NCI-H748 (cell line): Measurements from ENCODE around the gene SMPD1.
A peak's percentile ranks its signal among the peaks of the same experiment; 100 is the strongest.

Experiments used
- DNase-seq: peaks from one replicate; lab custom pipeline; 2025; ENCODE audit not compliant: unreplicated experiment; lab: John Stamatoyannopoulos, UW

The SMPD1 gene

GRCh38 chr11:6389905-6390717 is at the start of gene SMPD1:
Gene SMPD1 (plus strand): TSS chr11:6390474. CDS start chr11:6390599, 125 bp downstream.
- DNase-seq, result peak; percentile 96

- DNase-seq, result no peak
These were observed 44.9 kb upstream of the SMPD1 start for GRCh38 chr11:6345366-6345765.

GRCh38 chr11:6350043-6350442 is 40.2 kb upstream of the SMPD1 start:
- no peak for DNase-seq

GRCh38 chr11:6350486-6350885 is 39.8 kb upstream of the SMPD1 start:
- no peak for DNase-seq

DNA sequence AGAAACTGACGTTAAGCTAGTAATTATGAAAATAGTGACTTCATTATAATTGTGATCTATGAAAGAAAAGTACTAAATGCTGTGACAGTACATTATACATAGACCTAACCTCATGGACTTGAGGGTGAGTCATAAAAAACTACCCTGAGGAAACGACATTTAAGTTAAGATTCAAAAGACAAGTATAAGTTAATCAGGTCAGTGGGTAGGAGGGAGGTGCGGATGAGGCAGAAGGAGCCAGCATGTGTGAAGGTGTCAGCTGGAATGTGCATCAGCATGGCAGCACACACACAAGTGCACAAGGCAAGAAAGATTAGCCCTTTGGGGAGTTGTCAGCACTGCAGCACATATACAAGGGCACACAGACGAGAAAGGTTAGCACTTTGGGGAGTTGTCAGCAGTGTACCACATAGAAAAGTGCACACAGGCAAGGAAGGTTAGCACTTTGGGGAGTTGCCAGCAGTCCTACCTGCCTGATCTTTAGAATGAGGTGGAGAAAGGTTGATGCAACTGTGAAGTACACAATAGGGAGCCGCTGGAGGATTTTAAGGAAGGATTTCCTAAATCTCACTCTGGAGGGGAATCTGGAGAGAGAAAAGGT is 38.4 kb upstream of the SMPD1 start:
- no peak for DNase-seq

GRCh38 chr11:6353367-6353987 is 36.8 kb upstream of the SMPD1 start:
- peak; percentile 95 for DNase-seq

GRCh38 chr11:6354651-6355485 is 35.4 kb upstream of the SMPD1 start:
- DNase-seq, result no peak

DNA sequence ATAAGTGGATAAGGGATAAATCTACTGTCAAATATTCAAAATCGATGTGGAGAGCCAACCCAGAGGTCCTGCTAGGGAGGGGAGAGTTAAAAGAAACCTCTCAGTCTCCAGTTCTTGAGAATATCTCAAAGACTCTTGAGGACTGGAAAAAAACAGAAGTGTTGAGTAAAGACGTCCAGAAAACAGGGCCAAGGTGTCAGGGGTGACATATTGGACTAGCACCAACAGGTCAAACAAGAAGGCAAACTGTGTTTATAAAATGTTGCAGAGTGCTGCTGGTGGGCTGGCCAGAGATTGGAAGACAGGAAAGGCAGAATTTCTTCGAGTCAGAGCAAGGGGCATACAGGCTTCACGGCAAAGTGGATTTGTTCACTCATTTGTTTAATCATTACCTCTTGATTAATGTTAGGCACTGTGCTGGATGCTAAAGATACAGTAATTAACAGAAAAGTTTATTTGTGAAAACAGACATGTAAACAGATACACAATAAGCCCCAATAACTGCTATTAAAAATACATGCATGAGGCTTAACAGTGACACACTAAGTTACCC is 33.7 kb upstream of the SMPD1 start:
- DNase-seq, result no peak

GRCh38 chr11:6357222-6357621 is 33.1 kb upstream of the SMPD1 start:
- DNase-seq, result no peak

GRCh38 chr11:6360183-6360582 is 30.1 kb upstream of the SMPD1 start:
- DNase-seq, result no peak

DNA sequence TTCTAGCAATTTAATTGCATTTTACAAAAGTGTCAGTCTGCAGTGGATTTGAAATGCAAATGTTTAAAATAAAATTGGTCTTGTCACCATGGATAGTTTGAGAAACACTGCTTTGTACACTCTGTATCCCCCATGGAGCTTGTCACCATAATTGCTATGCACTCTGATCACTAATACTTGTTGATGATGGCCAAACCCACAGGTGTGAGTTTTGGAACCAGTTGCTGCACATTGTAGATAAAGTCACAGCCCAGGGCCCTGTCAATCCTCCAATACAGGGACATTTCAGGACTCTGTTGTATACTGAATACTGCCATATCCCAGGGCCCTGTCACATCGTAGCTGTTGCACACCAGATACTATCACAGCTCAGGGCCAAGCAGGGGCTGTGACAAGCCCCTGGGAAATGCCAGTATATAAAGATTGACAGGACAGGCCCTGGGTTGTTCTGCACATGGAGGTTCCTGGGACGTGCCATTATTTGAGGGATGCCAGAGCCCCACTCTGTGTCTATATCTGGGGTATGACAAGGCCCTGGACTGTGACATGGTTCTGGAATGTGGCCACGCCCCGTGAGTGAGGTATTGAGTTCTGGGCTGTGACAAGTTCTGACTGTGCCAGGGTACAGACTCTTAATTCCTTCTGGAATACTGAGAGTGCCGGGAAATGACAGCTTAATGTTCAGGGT is 27.9 kb upstream of the SMPD1 start:
- DNase-seq, result no peak

GRCh38 chr11:6362873-6363678 is 27.2 kb upstream of the SMPD1 start:
- peak; percentile 71 for DNase-seq

DNA sequence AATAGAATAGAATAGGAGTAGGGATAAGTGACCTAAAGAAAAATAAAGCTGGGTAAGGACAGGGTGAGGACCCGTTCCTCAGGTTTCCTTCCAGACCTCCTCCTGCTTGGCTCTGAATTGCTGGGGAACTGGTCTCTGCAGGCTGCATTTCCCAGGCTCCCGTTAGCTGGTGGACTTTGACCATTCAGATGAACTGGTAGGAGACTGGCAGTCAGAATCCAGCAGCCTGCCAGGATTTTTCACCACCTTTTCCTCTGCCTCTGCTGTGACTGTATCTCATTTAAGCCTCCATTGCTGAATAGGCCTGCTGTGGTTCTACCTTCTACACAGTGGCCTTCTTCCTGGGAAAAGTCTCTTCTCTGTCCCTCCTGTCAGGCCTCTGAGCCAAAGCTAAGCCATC is 24.6 kb upstream of the SMPD1 start:
- no peak for DNase-seq

DNA sequence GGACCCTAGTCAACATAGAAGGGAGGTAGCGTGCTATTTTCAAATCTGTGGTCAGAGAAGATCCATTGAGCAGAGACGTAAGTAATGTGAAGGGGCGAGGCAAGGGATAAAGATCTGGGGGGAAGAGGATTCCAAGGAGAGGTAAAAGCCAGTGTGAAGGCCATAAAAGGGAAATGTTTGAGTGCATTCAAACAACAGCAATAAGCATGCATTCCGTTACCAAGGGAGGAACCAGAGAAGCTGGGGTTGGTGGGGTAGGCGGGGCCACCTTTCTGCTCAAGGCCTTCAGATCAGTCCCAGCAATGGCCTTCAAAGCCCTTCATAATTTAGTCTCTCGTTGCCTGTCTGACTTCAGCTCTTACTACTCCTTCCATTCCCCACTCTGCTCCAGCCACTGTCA is 18.4 kb upstream of the SMPD1 start:
- no peak for DNase-seq

- DNase-seq, result no peak
These were observed 12.2 kb upstream of the SMPD1 start for GRCh38 chr11:6377902-6378639.

- no peak for DNase-seq
These were observed 11.7 kb upstream of the SMPD1 start for GRCh38 chr11:6378640-6378989.

- DNase-seq, result no peak
These were observed 5.1 kb upstream of the SMPD1 start for GRCh38 chr11:6385046-6385777.

DNA sequence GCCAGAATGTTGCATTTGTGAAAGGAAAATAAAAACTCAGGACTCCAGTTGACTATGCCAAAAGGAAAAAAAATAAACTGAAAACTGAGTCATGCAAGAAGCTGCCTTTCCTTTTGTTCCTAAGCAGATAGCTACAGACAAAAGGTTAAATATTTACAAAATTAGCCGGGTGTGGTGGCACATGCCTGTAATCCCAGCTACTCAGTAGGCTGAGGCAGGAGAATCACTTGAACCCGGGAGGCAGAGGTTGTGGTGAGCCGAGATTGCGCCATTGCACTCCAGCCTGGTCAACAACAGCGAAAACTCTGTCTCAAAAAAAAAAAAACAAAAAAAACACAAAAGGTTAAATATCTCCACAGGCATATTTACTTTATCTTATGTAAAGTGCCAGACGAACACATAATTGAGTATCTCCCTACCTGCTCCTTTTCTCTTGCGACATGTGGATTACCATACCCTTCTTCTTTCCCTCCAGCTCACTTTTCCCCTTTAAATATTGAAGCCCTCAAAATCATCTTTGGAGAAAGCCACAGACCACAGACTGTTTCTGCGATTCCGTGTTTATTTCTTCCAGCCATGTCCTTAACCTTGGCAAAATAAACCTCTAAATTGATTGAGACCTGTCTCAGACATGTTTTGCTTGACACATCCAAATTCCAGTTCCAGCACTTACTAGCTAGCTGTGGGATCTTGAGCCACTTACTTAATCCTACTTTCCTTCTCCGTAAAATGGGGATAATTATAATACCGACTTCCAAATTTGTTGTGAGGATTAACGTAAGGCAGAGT is 2.3 kb upstream of the SMPD1 start:
- no peak for DNase-seq
